ENCODE measurements around the gene AQP2. TPM values are rescaled to one million over a fixed set of nuclear protein-coding genes. Genes with fewer than 3 reads are reported as not detected.

AQP2 gene
- total and polyA plus RNA-seq, 2 experiments from 2014 or later = 0.07 TPM; not detected in 1

DNA sequence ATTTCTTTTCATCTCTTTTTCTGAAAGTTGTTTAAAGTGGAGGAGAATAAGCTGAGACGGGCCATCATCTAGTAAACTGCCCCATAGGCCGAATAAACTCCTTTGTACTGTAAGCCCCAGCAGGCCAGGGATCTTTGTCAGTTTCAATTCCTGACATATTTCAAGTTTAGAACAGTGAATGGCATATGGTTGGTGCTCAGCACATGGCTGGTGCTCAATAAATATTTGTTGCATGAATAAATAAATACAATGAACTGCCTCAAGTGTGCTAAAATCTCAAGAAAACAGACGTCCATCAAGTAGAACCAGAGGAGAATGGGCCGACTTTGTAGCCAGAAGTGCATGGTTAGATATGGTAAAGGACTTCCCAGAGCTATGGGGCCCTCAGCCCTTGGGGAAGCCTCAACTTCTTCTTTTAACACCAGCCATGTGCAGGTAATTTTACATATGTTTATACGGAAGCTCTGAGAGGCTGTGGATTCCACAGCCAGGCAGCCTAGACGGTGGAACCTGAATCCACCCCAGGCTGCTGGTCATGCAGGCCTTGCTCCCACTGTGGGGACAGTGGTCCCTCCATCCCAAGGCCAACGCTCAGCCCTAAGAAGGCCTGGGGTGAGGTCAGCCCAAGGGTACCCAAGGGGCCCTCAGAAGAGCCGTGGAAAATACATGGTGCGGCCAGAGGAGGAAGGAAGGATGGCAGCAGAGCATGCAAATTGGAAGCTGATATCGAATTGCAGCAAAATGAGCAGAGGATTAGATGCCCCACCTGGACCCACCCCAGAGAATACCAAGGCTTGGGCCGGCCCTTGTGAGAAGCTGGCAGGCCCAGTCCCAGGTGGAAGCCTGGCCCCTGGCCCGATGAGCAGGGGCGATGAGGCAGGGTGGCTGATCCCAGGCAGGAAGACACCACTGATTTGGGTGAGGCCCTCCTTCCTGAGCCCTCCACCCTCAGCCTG is 8.7 kb upstream of the AQP2 start:
- Histone ChIP-seq H3K79me2 (replicated peaks; ENCODE audit: insufficient read depth) (no peaks in the 10 kb centered on the region), H3K4me2 (no peak overlapping the region), H3K27ac (ENCODE audit: low read depth) (no peak overlapping the region), H3K4me1 (ENCODE audit: insufficient read depth) (peaks cover 16% of the 10 kb centered on the region), H3K27me3 (ENCODE audit: insufficient read depth) (no peaks in the 10 kb centered on the region), H3K36me3 (ENCODE audit: insufficient read depth) (no peaks in the 10 kb centered on the region), H3K4me3 (no peak overlapping the region), H2AFZ (no peak overlapping the region; the same call in 1 of the 2 replicates), H3K9me2 (ENCODE audit: insufficient read depth) (no peaks in the 10 kb centered on the region), H4K20me1 (replicated peaks; ENCODE audit: insufficient read depth) (no peaks in the 10 kb centered on the region), H3F3A (replicated peaks; ENCODE audit: low read depth) (no peaks in the 10 kb centered on the region)
- no peak for DNase-seq (ENCODE audit: low spot score)
- no peak overlapping the region for H3K27ac Mint-ChIP-seq
- peaks cover 33% of the 10 kb centered on the region for H3K4me1 Mint-ChIP-seq
- H3K4me3 Mint-ChIP-seq = no peak overlapping the region; the same call in 2 of the 3 replicates
- H3K9me3 Mint-ChIP-seq = no peaks in the 10 kb centered on the region
- no peaks in the 10 kb centered on the region for H3K36me3 Mint-ChIP-seq (ENCODE audit: low read depth)
- no peak for TF ChIP-seq POLR2AphosphoS5 (IDR thresholded peaks at IDR 0.05; ENCODE audit: low read depth)
- H3K27me3 Mint-ChIP-seq (ENCODE audit: insufficient read depth, low read depth, poor library complexity) = peaks cover 14% of the 10 kb centered on the region
- ATAC-seq = no peak

DNA sequence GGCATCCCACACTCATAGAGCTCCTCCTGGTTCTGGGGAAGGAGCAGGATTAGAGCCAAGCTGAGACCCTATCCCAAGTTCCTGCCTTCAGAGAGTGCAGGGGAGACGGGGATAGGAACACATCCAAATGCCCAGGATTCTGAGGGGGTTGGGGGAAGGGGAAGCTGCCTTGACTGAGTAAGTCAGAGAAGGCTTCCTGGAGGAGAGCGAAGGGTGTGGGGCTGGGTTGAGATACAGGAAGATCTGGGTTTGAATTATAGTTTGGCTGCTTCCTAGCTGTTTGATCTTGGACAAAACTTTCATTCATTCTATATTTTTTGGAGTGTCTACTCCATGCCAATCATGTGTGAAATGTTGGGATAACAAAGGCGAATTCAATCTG is 8.0 kb upstream of the AQP2 start:
- no peaks in the 10 kb centered on the region for H3K9me2 ChIP-seq (ENCODE audit: insufficient read depth)
- H3K4me3 ChIP-seq = no peak overlapping the region
- no peak overlapping the region for H3K4me2 ChIP-seq
- H4K20me1 ChIP-seq (replicated peaks; ENCODE audit: insufficient read depth) = no peaks in the 10 kb centered on the region
- DNase-seq (ENCODE audit: low spot score) (no peak), ATAC-seq (no peak)
- peaks cover 14% of the 10 kb centered on the region for H3K27me3 Mint-ChIP-seq (ENCODE audit: insufficient read depth, low read depth, poor library complexity)
- H3K27ac Mint-ChIP-seq = no peak overlapping the region
- no peak overlapping the region; the same call in none of the 2 replicates for H2AFZ ChIP-seq
- no peaks in the 10 kb centered on the region for H3K36me3 ChIP-seq (ENCODE audit: insufficient read depth)
- peaks cover 21% of the 10 kb centered on the region for H3K4me1 ChIP-seq (ENCODE audit: insufficient read depth)
- no peaks in the 10 kb centered on the region for H3K36me3 Mint-ChIP-seq (ENCODE audit: low read depth)
- H3K9me3 Mint-ChIP-seq = no peaks in the 10 kb centered on the region
- H3K79me2 ChIP-seq (replicated peaks; ENCODE audit: insufficient read depth) = no peaks in the 10 kb centered on the region
- H3K27me3 ChIP-seq (ENCODE audit: insufficient read depth) = no peaks in the 10 kb centered on the region
- peaks cover 35% of the 10 kb centered on the region for H3K4me1 Mint-ChIP-seq
- no peaks in the 10 kb centered on the region for H3F3A ChIP-seq (replicated peaks; ENCODE audit: low read depth)
- no peak overlapping the region for H3K27ac ChIP-seq (ENCODE audit: low read depth)
- no peak overlapping the region for H3K4me3 Mint-ChIP-seq
- TF ChIP-seq POLR2AphosphoS5 (IDR thresholded peaks at IDR 0.05; ENCODE audit: low read depth) (no peak), CREB1 (CRISPR knock-in tag; IDR thresholded peaks at IDR 0.05; ENCODE audit: low read depth) (no peak), NANOG (IDR thresholded peaks at IDR 0.05; ENCODE audit: borderline replicate concordance) (no peak), ZNF114 (CRISPR knock-in tag; IDR thresholded peaks at IDR 0.05) (no peak), EZH2phosphoT487 (IDR thresholded peaks at IDR 0.05; ENCODE audit: unreplicated experiment) (no peak), ZNF331 (CRISPR knock-in tag; IDR thresholded peaks at IDR 0.05; ENCODE audit: low read depth) (no peak), EZH2 (IDR thresholded peaks at IDR 0.05; ENCODE audit: low read depth, unreplicated experiment) (no peak), STAT1 (IDR thresholded peaks at IDR 0.05; ENCODE audit: unreplicated experiment) (no peak)
- TF ChIP-seq, protein P1, sequence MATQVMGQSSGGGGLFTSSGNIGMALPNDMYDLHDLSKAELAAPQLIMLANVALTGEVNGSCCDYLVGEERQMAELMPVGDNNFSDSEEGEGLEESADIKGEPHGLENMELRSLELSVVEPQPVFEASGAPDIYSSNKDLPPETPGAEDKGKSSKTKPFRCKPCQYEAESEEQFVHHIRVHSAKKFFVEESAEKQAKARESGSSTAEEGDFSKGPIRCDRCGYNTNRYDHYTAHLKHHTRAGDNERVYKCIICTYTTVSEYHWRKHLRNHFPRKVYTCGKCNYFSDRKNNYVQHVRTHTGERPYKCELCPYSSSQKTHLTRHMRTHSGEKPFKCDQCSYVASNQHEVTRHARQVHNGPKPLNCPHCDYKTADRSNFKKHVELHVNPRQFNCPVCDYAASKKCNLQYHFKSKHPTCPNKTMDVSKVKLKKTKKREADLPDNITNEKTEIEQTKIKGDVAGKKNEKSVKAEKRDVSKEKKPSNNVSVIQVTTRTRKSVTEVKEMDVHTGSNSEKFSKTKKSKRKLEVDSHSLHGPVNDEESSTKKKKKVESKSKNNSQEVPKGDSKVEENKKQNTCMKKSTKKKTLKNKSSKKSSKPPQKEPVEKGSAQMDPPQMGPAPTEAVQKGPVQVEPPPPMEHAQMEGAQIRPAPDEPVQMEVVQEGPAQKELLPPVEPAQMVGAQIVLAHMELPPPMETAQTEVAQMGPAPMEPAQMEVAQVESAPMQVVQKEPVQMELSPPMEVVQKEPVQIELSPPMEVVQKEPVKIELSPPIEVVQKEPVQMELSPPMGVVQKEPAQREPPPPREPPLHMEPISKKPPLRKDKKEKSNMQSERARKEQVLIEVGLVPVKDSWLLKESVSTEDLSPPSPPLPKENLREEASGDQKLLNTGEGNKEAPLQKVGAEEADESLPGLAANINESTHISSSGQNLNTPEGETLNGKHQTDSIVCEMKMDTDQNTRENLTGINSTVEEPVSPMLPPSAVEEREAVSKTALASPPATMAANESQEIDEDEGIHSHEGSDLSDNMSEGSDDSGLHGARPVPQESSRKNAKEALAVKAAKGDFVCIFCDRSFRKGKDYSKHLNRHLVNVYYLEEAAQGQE (IDR thresholded peaks at IDR 0.05; ENCODE audit: unreplicated experiment) = no peak
- TF ChIP-seq, protein P2, sequence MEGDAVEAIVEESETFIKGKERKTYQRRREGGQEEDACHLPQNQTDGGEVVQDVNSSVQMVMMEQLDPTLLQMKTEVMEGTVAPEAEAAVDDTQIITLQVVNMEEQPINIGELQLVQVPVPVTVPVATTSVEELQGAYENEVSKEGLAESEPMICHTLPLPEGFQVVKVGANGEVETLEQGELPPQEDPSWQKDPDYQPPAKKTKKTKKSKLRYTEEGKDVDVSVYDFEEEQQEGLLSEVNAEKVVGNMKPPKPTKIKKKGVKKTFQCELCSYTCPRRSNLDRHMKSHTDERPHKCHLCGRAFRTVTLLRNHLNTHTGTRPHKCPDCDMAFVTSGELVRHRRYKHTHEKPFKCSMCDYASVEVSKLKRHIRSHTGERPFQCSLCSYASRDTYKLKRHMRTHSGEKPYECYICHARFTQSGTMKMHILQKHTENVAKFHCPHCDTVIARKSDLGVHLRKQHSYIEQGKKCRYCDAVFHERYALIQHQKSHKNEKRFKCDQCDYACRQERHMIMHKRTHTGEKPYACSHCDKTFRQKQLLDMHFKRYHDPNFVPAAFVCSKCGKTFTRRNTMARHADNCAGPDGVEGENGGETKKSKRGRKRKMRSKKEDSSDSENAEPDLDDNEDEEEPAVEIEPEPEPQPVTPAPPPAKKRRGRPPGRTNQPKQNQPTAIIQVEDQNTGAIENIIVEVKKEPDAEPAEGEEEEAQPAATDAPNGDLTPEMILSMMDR (conservative IDR thresholded peaks at IDR 0.05; ENCODE audit: low read depth in 2 of 2) = no peak
- TF ChIP-seq, protein P3, sequence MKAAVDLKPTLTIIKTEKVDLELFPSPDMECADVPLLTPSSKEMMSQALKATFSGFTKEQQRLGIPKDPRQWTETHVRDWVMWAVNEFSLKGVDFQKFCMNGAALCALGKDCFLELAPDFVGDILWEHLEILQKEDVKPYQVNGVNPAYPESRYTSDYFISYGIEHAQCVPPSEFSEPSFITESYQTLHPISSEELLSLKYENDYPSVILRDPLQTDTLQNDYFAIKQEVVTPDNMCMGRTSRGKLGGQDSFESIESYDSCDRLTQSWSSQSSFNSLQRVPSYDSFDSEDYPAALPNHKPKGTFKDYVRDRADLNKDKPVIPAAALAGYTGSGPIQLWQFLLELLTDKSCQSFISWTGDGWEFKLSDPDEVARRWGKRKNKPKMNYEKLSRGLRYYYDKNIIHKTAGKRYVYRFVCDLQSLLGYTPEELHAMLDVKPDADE (IDR thresholded peaks at IDR 0.05) = no peak

Data from GM23338 (cell line).